ENCODE data around the gene ZBTB47.

Gene ZBTB47

GRCh38 chr3:42666577-42666998 is 13.1 kb downstream of the ZBTB47 start:
- no peak for DNase-seq

GRCh38 chr3:42667096-42667522 is 13.6 kb downstream of the ZBTB47 start:
- DNase-seq: no peak

- no peak for DNase-seq
Observed at GRCh38 chr3:42667523-42668412, 14.3 kb downstream of the ZBTB47 start.

- DNase-seq: no peak
Observed at GRCh38 chr3:42668413-42668760, 14.9 kb downstream of the ZBTB47 start.

GRCh38 chr3:42668793-42669217 is 15.3 kb downstream of the ZBTB47 start:
- no peak for DNase-seq

- DNase-seq: no peak
Observed at GRCh38 chr3:42670051-42670576, 16.6 kb downstream of the ZBTB47 start.

GRCh38 chr3:42670670-42671069 is 17.2 kb downstream of the ZBTB47 start:
- no peak for DNase-seq

GRCh38 chr3:42672515-42672914 is 19.0 kb downstream of the ZBTB47 start:
- peak; percentile 80 for DNase-seq

GRCh38 chr3:42673082-42673481 is 19.6 kb downstream of the ZBTB47 start:
- no peak for DNase-seq

- DNase-seq: no peak
Observed at GRCh38 chr3:42674146-42674545, 20.6 kb downstream of the ZBTB47 start.

- no peak for DNase-seq
Observed at GRCh38 chr3:42675909-42676308, 22.4 kb downstream of the ZBTB47 start.

GRCh38 chr3:42678447-42678846 is 24.9 kb downstream of the ZBTB47 start:
- no peak for DNase-seq

GRCh38 chr3:42680271-42680670 is 26.8 kb downstream of the ZBTB47 start:
- DNase-seq: peak; percentile 74

- DNase-seq: no peak
Observed at GRCh38 chr3:42680806-42681205, 27.3 kb downstream of the ZBTB47 start.

GRCh38 chr3:42681361-42682038 is 28.0 kb downstream of the ZBTB47 start:
- no peak for DNase-seq

- no peak for DNase-seq
Observed at GRCh38 chr3:42682301-42683070, 29.0 kb downstream of the ZBTB47 start.

GRCh38 chr3:42683875-42684598 is 30.5 kb downstream of the ZBTB47 start:
- peak; percentile 94 for DNase-seq

GRCh38 chr3:42684632-42685362 is 31.3 kb downstream of the ZBTB47 start:
- DNase-seq: no peak

- no peak for DNase-seq
Observed at GRCh38 chr3:42685363-42685881, 31.9 kb downstream of the ZBTB47 start, which contains the start of gene KLHL40. KLHL40 (plus strand) TSS chr3:42685537; CDS start chr3:42685619, 82 bp downstream.

- no peak for DNase-seq
Observed at GRCh38 chr3:42685891-42686820, 32.7 kb downstream of the ZBTB47 start.
